ENCODE measurements around the gene SH3RF3. TPM values are rescaled to one million over a fixed set of nuclear protein-coding genes. Genes with fewer than 3 reads are reported as not detected.

The SH3RF3 gene
- polyA plus RNA-seq, 1 of the 3 experiments (the other 2 are of a cell fraction), result 1.9 TPM

GRCh38 chr2:109377976-109378375 is 249.0 kb downstream of the SH3RF3 start:
- H3K4me2 ChIP-seq, result no peak overlapping the region
- CTCF ChIA-PET, result interaction anchor here (0.6 kb wide), 1 partner anchor 221 kb away, joined by 3 read pairs; no protein-coding TSS in a partner anchor
- H3K36me3 ChIP-seq (replicated peaks in 1 of 2; ENCODE audit: control insufficient read depth in 1 of 2, insufficient read depth in 2 of 2, low read length in 1 of 2), result peaks cover 0 to 7% of the 10 kb centered on the region in 2 experiments
- no peak for DNase-seq
- POLR2A ChIA-PET, result no interaction called here
- H3K79me2 ChIP-seq (ENCODE audit: insufficient read depth), result no peaks in the 10 kb centered on the region
- H3K27ac ChIP-seq (ENCODE audit: low read depth in 2 of 2, low read length in 1 of 2), result no peak overlapping the region
- no peaks in the 10 kb centered on the region for H3K9me3 ChIP-seq
- H3K27me3 ChIP-seq (ENCODE audit: insufficient read depth), result no peaks in the 10 kb centered on the region
- H3F3A ChIP-seq (replicated peaks; ENCODE audit: insufficient read depth), result no peaks in the 10 kb centered on the region
- H3K9me2 ChIP-seq, result no peaks in the 10 kb centered on the region
- H3K9ac ChIP-seq, result no peak overlapping the region
- H3K4me3 ChIP-seq (ENCODE audit: low read depth in 2 of 2, low read length in 1 of 2), result no peak overlapping the region
- 0 out of 2 replicates have a peak, but pooled peaks cover 3% of the 10 kb centered on the region for H4K20me1 ChIP-seq (ENCODE audit: insufficient read depth)
- no peak overlapping the region for H2AFZ ChIP-seq (ENCODE audit: low read depth)
- peaks cover 7 to 17% of the 10 kb centered on the region in 2 experiments; a peak in 1 of 4 replicates for H3K4me1 ChIP-seq (ENCODE audit: control insufficient read depth in 1 of 2, insufficient read depth in 2 of 2, low read depth in 1 of 2, low read length in 1 of 2)
- WGBS (ENCODE audit: low lambda C conversion rate), result 82% methylated on average over 6 of the region's 7 CpGs
- TF ChIP-seq POLR2AphosphoS5 (IDR thresholded peaks at IDR 0.05; ENCODE audit: low read depth, low read length) (no peak), EP300 (IDR thresholded peaks at IDR 0.05; ENCODE audit: borderline replicate concordance in 1 of 2, low read depth in 1 of 2, low read length in 1 of 2) (no peak), TEAD4 (IDR thresholded peaks at IDR 0.05; ENCODE audit: borderline replicate concordance, insufficient read depth) (no peak), TCF12 (IDR thresholded peaks at IDR 0.05) (no peak), CHD2 (IDR thresholded peaks at IDR 0.05; ENCODE audit: low read length, partially characterized antibody) (no peak), PBX3 (IDR thresholded peaks at IDR 0.05) (no peak), CTCF (IDR thresholded peaks at IDR 0.05) (no peak), ZBTB33 (IDR thresholded peaks at IDR 0.05; ENCODE audit: borderline replicate concordance, low read depth) (no peak), GABPA (IDR thresholded peaks at IDR 0.05; ENCODE audit: low read depth) (no peak), MEF2A (IDR thresholded peaks at IDR 0.05; ENCODE audit: borderline replicate concordance, low read depth) (no peak), IRF3 (IDR thresholded peaks at IDR 0.05; ENCODE audit: low read depth, low read length) (no peak), MXI1 (IDR thresholded peaks at IDR 0.05; ENCODE audit: low read depth, low read length) (no peak), RAD21 (IDR thresholded peaks at IDR 0.05; ENCODE audit: low read length) (no peak), RCOR1 (IDR thresholded peaks at IDR 0.05; ENCODE audit: low read length) (no peak), MAX (IDR thresholded peaks at IDR 0.05; ENCODE audit: low read depth) (no peak), USF1 (IDR thresholded peaks at IDR 0.05; ENCODE audit: borderline replicate concordance, low read depth) (no peak), ELF1 (IDR thresholded peaks at IDR 0.05) (no peak), FOSL2 (IDR thresholded peaks at IDR 0.05; ENCODE audit: borderline replicate concordance, low read depth) (no peak)

All from SK-N-SH (cell line).